HepG2 (cell line): Measurements from ENCODE around the gene RPS8. TPM values are rescaled to one million over a fixed set of nuclear protein-coding genes. Genes with fewer than 3 reads are reported as not detected.

Experiments used
- ARNT2 ChIP-seq: sonication (generic); formaldehyde crosslinking; IDR thresholded peaks from 2 replicates; pipeline ENCODE4 v1.8.0; 2022; ENCODE audit warnings: mild to moderate bottlenecking, low read depth, missing genetic modification reagents, moderate library complexity
- ATF2 ChIP-seq: sonication (generic); formaldehyde crosslinking; IDR thresholded peaks from 2 replicates; pipeline ENCODE4 v1.4.0; 2020; ENCODE audit warnings: missing genetic modification reagents
- HNF1B ChIP-seq: sonication (generic); formaldehyde crosslinking; IDR thresholded peaks from 2 replicates; pipeline ENCODE4 v1.5.1; 2020; ENCODE audit warnings: mild to moderate bottlenecking, moderate library complexity, missing genetic modification reagents
- IKZF1 ChIP-seq: fragments of 450-650 bp; IDR thresholded peaks from 2 replicates; pipeline ENCODE4 v1.7.1; 2016
- MAF1 ChIP-seq: sonication (generic); formaldehyde crosslinking; IDR thresholded peaks from 2 replicates; pipeline ENCODE4 v1.5.0; 2020; ENCODE audit warnings: missing genetic modification reagents, borderline replicate concordance
- NR3C1 ChIP-seq: sonication (generic); formaldehyde crosslinking; IDR thresholded peaks from 2 replicates; pipeline ENCODE4 v1.4.0; 2020; ENCODE audit warnings: missing genetic modification reagents
- ZNF296 ChIP-seq: sonication (generic); formaldehyde crosslinking; conservative IDR thresholded peaks from 2 replicates; pipeline ENCODE4 v1.5.0; 2020; ENCODE audit warnings: mild to moderate bottlenecking, missing genetic modification reagents
- ZNF512B ChIP-seq: sonication (generic); formaldehyde crosslinking; IDR thresholded peaks from 2 replicates; pipeline ENCODE4 v1.5.1; 2020; ENCODE audit warnings: missing genetic modification reagents, mild to moderate bottlenecking, borderline replicate concordance
- ZNF562 ChIP-seq: sonication (generic); formaldehyde crosslinking; IDR thresholded peaks from 2 replicates; pipeline ENCODE4 v1.8.0; 2022; ENCODE audit warnings: missing genetic modification reagents, borderline replicate concordance
- ZNF75D ChIP-seq: sonication (generic); formaldehyde crosslinking; IDR thresholded peaks from 2 replicates; pipeline ENCODE4 v1.8.1; 2023; ENCODE audit warnings: missing genetic modification reagents, mild to moderate bottlenecking, borderline replicate concordance
- polyA plus RNA-seq, 8 experiments: library from polyadenylated mRNA; depleted of rRNA in 3 of 8; stranded (reverse) in 7 of 8; unstranded in 1 of 8; fragments of >200 nt; fragmentation: Illumina TruSeq in 4 of 8; extraction: Trizol in 4 of 8; gene quantifications; 2 replicates each; pipeline versions ENCODE4 v1.2.1 to v1.2.3, GENCODE V29; 2011 to 2016; ENCODE audit warnings: low read depth in 4 of 8, missing spikeins in 1 of 8, mixed read lengths in 1 of 8; ENCODE audit not compliant: insufficient read depth in 1 of 8
- total RNA-seq, 5 experiments: library from RNA; depleted of rRNA; stranded (reverse); fragments of >200 nt; fragmentation: Illumina TruSeq; extraction: Trizol; gene quantifications; 2 replicates each; pipeline ENCODE4 v1.2.3, GENCODE V29; 2016; ENCODE audit warnings: low read depth in 1 of 5
- TF ChIP-seq, protein P1 (sequence below): sonication (generic); formaldehyde crosslinking; IDR thresholded peaks from 2 replicates; pipeline ENCODE4 v1.4.0; 2020; ENCODE audit warnings: missing genetic modification reagents

RPS8 gene
- total and polyA plus RNA-seq, 2 of the 13 experiments (the other 11 are each of a cell fraction or from before 2014, with no cell fraction given): 2,628 to 2,822 TPM

- TF ChIP-seq HNF1B (CRISPR knock-in tag) (no peak), ZNF296 (CRISPR knock-in tag) (no peak), ZNF512B (CRISPR knock-in tag) (no peak), NR3C1 (CRISPR knock-in tag) (no peak), IKZF1 (no peak), ZNF562 (no peak), ZNF75D (CRISPR knock-in tag) (no peak), ATF2 (CRISPR knock-in tag) (no peak), MAF1 (CRISPR knock-in tag) (no peak), ARNT2 (CRISPR knock-in tag) (peak; percentile 88)
- TF ChIP-seq, protein P1, sequence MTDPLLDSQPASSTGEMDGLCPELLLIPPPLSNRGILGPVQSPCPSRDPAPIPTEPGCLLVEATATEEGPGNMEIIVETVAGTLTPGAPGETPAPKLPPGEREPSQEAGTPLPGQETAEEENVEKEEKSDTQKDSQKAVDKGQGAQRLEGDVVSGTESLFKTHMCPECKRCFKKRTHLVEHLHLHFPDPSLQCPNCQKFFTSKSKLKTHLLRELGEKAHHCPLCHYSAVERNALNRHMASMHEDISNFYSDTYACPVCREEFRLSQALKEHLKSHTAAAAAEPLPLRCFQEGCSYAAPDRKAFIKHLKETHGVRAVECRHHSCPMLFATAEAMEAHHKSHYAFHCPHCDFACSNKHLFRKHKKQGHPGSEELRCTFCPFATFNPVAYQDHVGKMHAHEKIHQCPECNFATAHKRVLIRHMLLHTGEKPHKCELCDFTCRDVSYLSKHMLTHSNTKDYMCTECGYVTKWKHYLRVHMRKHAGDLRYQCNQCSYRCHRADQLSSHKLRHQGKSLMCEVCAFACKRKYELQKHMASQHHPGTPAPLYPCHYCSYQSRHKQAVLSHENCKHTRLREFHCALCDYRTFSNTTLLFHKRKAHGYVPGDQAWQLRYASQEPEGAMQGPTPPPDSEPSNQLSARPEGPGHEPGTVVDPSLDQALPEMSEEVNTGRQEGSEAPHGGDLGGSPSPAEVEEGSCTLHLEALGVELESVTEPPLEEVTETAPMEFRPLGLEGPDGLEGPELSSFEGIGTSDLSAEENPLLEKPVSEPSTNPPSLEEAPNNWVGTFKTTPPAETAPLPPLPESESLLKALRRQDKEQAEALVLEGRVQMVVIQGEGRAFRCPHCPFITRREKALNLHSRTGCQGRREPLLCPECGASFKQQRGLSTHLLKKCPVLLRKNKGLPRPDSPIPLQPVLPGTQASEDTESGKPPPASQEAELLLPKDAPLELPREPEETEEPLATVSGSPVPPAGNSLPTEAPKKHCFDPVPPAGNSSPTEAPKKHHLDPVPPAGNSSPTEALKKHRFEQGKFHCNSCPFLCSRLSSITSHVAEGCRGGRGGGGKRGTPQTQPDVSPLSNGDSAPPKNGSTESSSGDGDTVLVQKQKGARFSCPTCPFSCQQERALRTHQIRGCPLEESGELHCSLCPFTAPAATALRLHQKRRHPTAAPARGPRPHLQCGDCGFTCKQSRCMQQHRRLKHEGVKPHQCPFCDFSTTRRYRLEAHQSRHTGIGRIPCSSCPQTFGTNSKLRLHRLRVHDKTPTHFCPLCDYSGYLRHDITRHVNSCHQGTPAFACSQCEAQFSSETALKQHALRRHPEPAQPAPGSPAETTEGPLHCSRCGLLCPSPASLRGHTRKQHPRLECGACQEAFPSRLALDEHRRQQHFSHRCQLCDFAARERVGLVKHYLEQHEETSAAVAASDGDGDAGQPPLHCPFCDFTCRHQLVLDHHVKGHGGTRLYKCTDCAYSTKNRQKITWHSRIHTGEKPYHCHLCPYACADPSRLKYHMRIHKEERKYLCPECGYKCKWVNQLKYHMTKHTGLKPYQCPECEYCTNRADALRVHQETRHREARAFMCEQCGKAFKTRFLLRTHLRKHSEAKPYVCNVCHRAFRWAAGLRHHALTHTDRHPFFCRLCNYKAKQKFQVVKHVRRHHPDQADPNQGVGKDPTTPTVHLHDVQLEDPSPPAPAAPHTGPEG: no peak
These were observed 9.0 kb downstream of the RPS8 start (continued) for GRCh38 chr1:44784094-44785028.
